ENCODE measurements around the gene SYNGR3.
"Not testable (repeated sequence)": the region's sequence is repeated elsewhere in the genome, so short reads cannot be mapped to it uniquely, and the experiment has no call there.

Gene SYNGR3

GRCh38 chr16:2032285-2033056, 42.7 kb downstream of the SYNGR3 start:
- Histone ChIP-seq H3K27ac (ENCODE audit: low read depth, low read length) (no peak overlapping the region), H4K20me1 (ENCODE audit: low read depth, low read length) (no peaks in the 10 kb centered on the region), H2AFZ (ENCODE audit: low read depth, low read length, severe bottlenecking) (no peak overlapping the region), H3K4me2 (ENCODE audit: low read depth, low read length, poor library complexity, severe bottlenecking) (no peak overlapping the region), H3F3A (ENCODE audit: insufficient read depth) (no peaks in the 10 kb centered on the region), H3K79me2 (ENCODE audit: insufficient read depth, low read length) (no peaks in the 10 kb centered on the region), H3K9me2 (replicated peaks; ENCODE audit: insufficient read depth, low read length) (no peaks in the 10 kb centered on the region), H3K36me3 (ENCODE audit: low read length) (no peaks in the 10 kb centered on the region), H3K9me3 (ENCODE audit: insufficient read depth, low read length) (no peaks in the 10 kb centered on the region), H3K4me3 (ENCODE audit: insufficient read depth, low read length, poor library complexity, severe bottlenecking) (no peak overlapping the region), H3K9ac (ENCODE audit: low read length) (no peak overlapping the region), H3K27me3 (ENCODE audit: low read length) (no peaks in the 10 kb centered on the region)
- TF ChIP-seq EZH2phosphoT487 (conservative IDR thresholded peaks at IDR 0.05; ENCODE audit: low read length) = no peak
- TF ChIP-seq CTCF (IDR thresholded peaks at IDR 0.05; ENCODE audit: insufficient read depth, low read length, poor library complexity, severe bottlenecking) = no peak

- no peaks in the 10 kb centered on the region for H3K36me3 ChIP-seq (ENCODE audit: low read length)
- no peaks in the 10 kb centered on the region for H3K9me2 ChIP-seq (replicated peaks; ENCODE audit: insufficient read depth, low read length)
- TF ChIP-seq CTCF (IDR thresholded peaks at IDR 0.05; ENCODE audit: insufficient read depth, low read length, poor library complexity, severe bottlenecking) = no peak
- TF ChIP-seq EZH2phosphoT487 (conservative IDR thresholded peaks at IDR 0.05; ENCODE audit: low read length) = no peak
- H3K4me2 ChIP-seq (ENCODE audit: low read depth, low read length, poor library complexity, severe bottlenecking) = no peak overlapping the region
- H4K20me1 ChIP-seq (ENCODE audit: low read depth, low read length) = no peaks in the 10 kb centered on the region
- no peak overlapping the region for H3K4me3 ChIP-seq (ENCODE audit: insufficient read depth, low read length, poor library complexity, severe bottlenecking)
- H3K27me3 ChIP-seq (ENCODE audit: low read length) = no peaks in the 10 kb centered on the region
- no peaks in the 10 kb centered on the region for H3K9me3 ChIP-seq (ENCODE audit: insufficient read depth, low read length)
- H3K79me2 ChIP-seq (ENCODE audit: insufficient read depth, low read length) = no peaks in the 10 kb centered on the region
- no peaks in the 10 kb centered on the region for H3F3A ChIP-seq (ENCODE audit: insufficient read depth)
- H3K27ac ChIP-seq (ENCODE audit: low read depth, low read length) = no peak overlapping the region
- no peak overlapping the region for H3K9ac ChIP-seq (ENCODE audit: low read length)
- no peak overlapping the region for H2AFZ ChIP-seq (ENCODE audit: low read depth, low read length, severe bottlenecking)
These were observed 43.5 kb downstream of the SYNGR3 start for GRCh38 chr16:2033057-2033908.

- not testable (repeated sequence) for H3F3A ChIP-seq (ENCODE audit: insufficient read depth); H3K4me2 ChIP-seq (ENCODE audit: low read depth, low read length, poor library complexity, severe bottlenecking); H3K9me2 ChIP-seq (replicated peaks; ENCODE audit: insufficient read depth, low read length); H3K79me2 ChIP-seq (ENCODE audit: insufficient read depth, low read length); H3K36me3 ChIP-seq (ENCODE audit: low read length); H3K9me3 ChIP-seq (ENCODE audit: insufficient read depth, low read length); H3K9ac ChIP-seq (ENCODE audit: low read length); H3K27ac ChIP-seq (ENCODE audit: low read depth, low read length); H3K4me3 ChIP-seq (ENCODE audit: insufficient read depth, low read length, poor library complexity, severe bottlenecking); H2AFZ ChIP-seq (ENCODE audit: low read depth, low read length, severe bottlenecking); H3K27me3 ChIP-seq (ENCODE audit: low read length); H4K20me1 ChIP-seq (ENCODE audit: low read depth, low read length)
These were observed 44.3 kb downstream of the SYNGR3 start for GRCh38 chr16:2033909-2034695.

Data from SU-DHL-6 (cell line).